Hepatocyte (in vitro differentiated cells): ENCODE results near the gene PCYT1B. TPM values are rescaled to one million over a fixed set of nuclear protein-coding genes. Genes with fewer than 3 reads are reported as not detected.

Experiments used
- DNase-seq: peaks from one replicate; pipeline ENCODE4 v3.0.0-alpha.2; 2016; ENCODE audit warnings: low spot score
- H2AFZ ChIP-seq: fragments of 200-600 bp; sonication (generic); 2 replicates; pipeline ENCODE4 v1.6.0; 2016; ENCODE audit warnings: antibody characterized with exemption, mild to moderate bottlenecking
- H3K27ac ChIP-seq: fragments of 200-600 bp; sonication (generic); 2 replicates; pipeline ENCODE4 v1.5.1; 2016; ENCODE audit warnings: mild to moderate bottlenecking
- H3K27me3 ChIP-seq: fragments of 200-600 bp; sonication (generic); 2 replicates; pipeline ENCODE4 v1.6.1; 2016
- H3K36me3 ChIP-seq: fragments of 200-600 bp; sonication (generic); replicated peaks from 2 replicates; pipeline ENCODE4 v1.5.1; 2016; ENCODE audit warnings: low read depth; ENCODE audit not compliant: insufficient read depth
- H3K4me1 ChIP-seq: fragments of 200-600 bp; sonication (generic); 2 replicates; pipeline ENCODE4 v1.5.1; 2016; ENCODE audit warnings: mild to moderate bottlenecking, moderate library complexity; ENCODE audit not compliant: insufficient read depth
- H3K4me2 ChIP-seq: fragments of 200-600 bp; sonication (generic); 2 replicates; pipeline ENCODE4 v1.6.0; 2016
- H3K4me3 ChIP-seq: fragments of 200-600 bp; sonication (generic); 2 replicates; pipeline ENCODE4 v1.5.1; 2016; ENCODE audit warnings: mild to moderate bottlenecking
- H3K79me2 ChIP-seq: fragments of 200-600 bp; sonication (generic); 2 replicates; pipeline ENCODE4 v1.6.0; 2017; ENCODE audit warnings: mild to moderate bottlenecking
- H3K9me2 ChIP-seq: fragments of 200-600 bp; sonication (generic); replicated peaks from 2 replicates; pipeline ENCODE4 v1.6.0; 2017; ENCODE audit warnings: mild to moderate bottlenecking; ENCODE audit not compliant: insufficient read depth
- H3K9me3 ChIP-seq: fragments of 200-600 bp; sonication (generic); 2 replicates; pipeline ENCODE4 v1.5.1; 2016; ENCODE audit warnings: low read depth, mild to moderate bottlenecking
- H4K20me1 ChIP-seq: fragments of 200-600 bp; sonication (generic); 2 replicates; pipeline ENCODE4 v1.6.0; 2016; ENCODE audit warnings: mild to moderate bottlenecking; ENCODE audit not compliant: insufficient read depth, poor library complexity, severe bottlenecking
- EZH2 ChIP-seq: fragments of 200-600 bp; sonication (generic); IDR thresholded peaks from 2 replicates; pipeline ENCODE4 v1.6.1; 2016; ENCODE audit warnings: antibody characterized with exemption, mild to moderate bottlenecking, borderline replicate concordance
- EZH2phosphoT487 ChIP-seq: fragments of 200-600 bp; sonication (generic); IDR thresholded peaks from one replicate; pipeline ENCODE4 v1.6.1; 2018; ENCODE audit warnings: antibody characterized with exemption, mild to moderate bottlenecking, low read depth, moderate library complexity; ENCODE audit not compliant: unreplicated experiment, severe bottlenecking
- WGBS: methylation state at CpG from one replicate; pipeline ENCODE4 v1.1.6; 2016; ENCODE audit warnings: low lambda C conversion rate; ENCODE audit errors: missing lambda C conversion rate; 5-methylcytosine and 5-hydroxymethylcytosine counted together
- polyA plus RNA-seq: library from polyadenylated mRNA; unstranded; fragments of >200 nt; fragmentation: Nextera tagmentation; extraction: Ambion mirVana; gene quantifications from 2 replicates; pipeline ENCODE4 v1.2.1, GENCODE V29; 2016
- total RNA-seq: library from RNA; depleted of rRNA; stranded (reverse); fragments of >200 nt; gene quantifications from 2 replicates; pipeline ENCODE4 v1.2.3, GENCODE V29; 2014
- TF ChIP-seq, protein P1 (sequence below): fragments of 200-600 bp; sonication (generic); IDR thresholded peaks from 2 replicates; pipeline ENCODE4 v1.5.1; 2016; ENCODE audit warnings: antibody characterized with exemption, mild to moderate bottlenecking; ENCODE audit not compliant: poor library complexity

Gene PCYT1B
- total and polyA plus RNA-seq, 2 experiments from 2014 or later: 7.8 to 17.1 TPM

DNA sequence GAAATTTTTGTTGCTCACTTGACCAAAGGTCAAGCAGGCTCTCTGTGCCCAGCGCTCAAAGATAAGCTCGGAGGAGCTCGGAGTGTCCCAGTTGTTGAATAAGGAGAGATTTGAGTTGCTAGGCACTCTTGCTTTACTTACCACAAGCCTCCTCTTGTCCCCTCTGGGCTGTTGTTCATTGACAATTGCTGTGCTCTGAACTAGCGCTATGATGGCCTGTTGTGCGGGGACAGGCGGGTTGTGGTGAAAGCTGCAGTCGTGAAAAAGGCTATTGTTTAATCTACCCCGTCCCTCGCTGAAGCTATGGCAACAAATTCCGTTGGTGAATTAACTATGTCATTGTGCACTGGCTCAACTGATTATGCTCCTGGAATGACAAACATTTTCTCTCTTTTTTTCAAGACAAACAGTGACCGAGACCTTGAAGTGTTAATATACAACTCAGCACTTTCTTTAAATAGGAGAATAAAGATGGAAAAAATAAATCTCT, 25.6 kb upstream of the PCYT1B start:
- H3K79me2 ChIP-seq: peaks cover 10% of the 10 kb centered on the region
- no peak overlapping the region for H2AFZ ChIP-seq
- H3K4me3 ChIP-seq: no peak overlapping the region
- H4K20me1 ChIP-seq: no peaks in the 10 kb centered on the region
- no peaks in the 10 kb centered on the region for H3K9me2 ChIP-seq
- H3K4me2 ChIP-seq: peak overlapping the region; percentile 64
- H3K9me3 ChIP-seq: no peaks in the 10 kb centered on the region
- no peak for TF ChIP-seq EZH2
- TF ChIP-seq, protein P1, sequence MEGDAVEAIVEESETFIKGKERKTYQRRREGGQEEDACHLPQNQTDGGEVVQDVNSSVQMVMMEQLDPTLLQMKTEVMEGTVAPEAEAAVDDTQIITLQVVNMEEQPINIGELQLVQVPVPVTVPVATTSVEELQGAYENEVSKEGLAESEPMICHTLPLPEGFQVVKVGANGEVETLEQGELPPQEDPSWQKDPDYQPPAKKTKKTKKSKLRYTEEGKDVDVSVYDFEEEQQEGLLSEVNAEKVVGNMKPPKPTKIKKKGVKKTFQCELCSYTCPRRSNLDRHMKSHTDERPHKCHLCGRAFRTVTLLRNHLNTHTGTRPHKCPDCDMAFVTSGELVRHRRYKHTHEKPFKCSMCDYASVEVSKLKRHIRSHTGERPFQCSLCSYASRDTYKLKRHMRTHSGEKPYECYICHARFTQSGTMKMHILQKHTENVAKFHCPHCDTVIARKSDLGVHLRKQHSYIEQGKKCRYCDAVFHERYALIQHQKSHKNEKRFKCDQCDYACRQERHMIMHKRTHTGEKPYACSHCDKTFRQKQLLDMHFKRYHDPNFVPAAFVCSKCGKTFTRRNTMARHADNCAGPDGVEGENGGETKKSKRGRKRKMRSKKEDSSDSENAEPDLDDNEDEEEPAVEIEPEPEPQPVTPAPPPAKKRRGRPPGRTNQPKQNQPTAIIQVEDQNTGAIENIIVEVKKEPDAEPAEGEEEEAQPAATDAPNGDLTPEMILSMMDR: no peak
- no peak for TF ChIP-seq EZH2phosphoT487
- no peaks in the 10 kb centered on the region for H3K4me1 ChIP-seq
- peak overlapping the region; percentile 80 for H3K27ac ChIP-seq
- peak; percentile 69 for DNase-seq
- no peaks in the 10 kb centered on the region for H3K27me3 ChIP-seq
- H3K36me3 ChIP-seq: no peaks in the 10 kb centered on the region
- WGBS: 33% methylated on average over 11 of the region's 11 CpGs

DNA sequence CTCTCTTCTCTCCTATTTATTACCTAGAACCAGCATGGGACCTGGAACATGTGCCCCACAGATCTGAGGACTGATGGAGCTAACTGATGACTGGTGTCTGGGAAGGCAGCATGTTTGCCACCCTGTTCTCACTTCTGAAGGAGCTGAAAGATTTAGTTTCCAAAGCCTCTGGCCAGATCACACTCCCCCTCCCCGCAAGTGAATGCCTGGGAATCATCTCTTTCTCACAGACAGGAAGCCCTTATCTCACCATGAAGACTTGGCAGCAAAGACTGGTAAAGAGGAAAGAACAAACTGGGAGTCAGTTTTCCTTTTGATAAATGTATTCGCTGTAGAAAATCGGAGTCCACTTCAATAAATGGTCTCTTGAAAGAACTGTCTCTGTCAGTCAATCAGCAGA, 21.0 kb upstream of the PCYT1B start:
- H3K79me2 ChIP-seq: peaks cover 15% of the 10 kb centered on the region
- no peaks in the 10 kb centered on the region for H3K9me2 ChIP-seq
- no peak overlapping the region for H2AFZ ChIP-seq
- H3K36me3 ChIP-seq: no peaks in the 10 kb centered on the region
- no peak for DNase-seq
- no peaks in the 10 kb centered on the region for H4K20me1 ChIP-seq
- no peaks in the 10 kb centered on the region for H3K4me1 ChIP-seq
- no peak overlapping the region for H3K4me3 ChIP-seq
- H3K9me3 ChIP-seq: no peaks in the 10 kb centered on the region
- 39% methylated on average over 3 of the region's 3 CpGs for WGBS
- no peaks in the 10 kb centered on the region for H3K27me3 ChIP-seq
- no peak overlapping the region for H3K27ac ChIP-seq
- peak overlapping the region; percentile 32 for H3K4me2 ChIP-seq
- no peak for TF ChIP-seq EZH2
- no peak for TF ChIP-seq EZH2phosphoT487
- TF ChIP-seq, protein P1: no peak

DNA sequence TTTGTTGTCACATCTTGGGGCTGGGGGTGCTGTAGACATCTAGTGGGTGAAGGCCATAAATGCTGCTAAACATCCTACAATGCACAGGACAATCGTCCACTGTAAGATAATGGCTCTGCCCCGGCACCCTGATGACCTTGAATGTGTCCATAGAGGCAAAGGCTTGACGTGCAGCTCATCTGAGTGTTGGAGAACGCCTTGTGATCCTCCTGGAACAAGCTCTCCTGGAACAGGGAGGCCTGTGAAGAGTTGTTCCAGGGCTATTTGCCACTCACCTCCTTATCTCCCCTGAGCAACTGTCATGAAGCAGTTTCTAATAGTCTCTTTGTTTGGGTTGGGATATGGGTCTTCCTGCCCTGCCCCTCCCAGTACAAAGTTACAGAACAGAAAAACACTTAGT, 15.2 kb upstream of the PCYT1B start:
- no peak for TF ChIP-seq EZH2phosphoT487
- TF ChIP-seq EZH2: no peak
- no peaks in the 10 kb centered on the region for H3K9me2 ChIP-seq
- peak; percentile 35 for DNase-seq
- peak overlapping the region; percentile 8 for H2AFZ ChIP-seq
- H3K4me1 ChIP-seq: peaks cover 20% of the 10 kb centered on the region
- H3K9me3 ChIP-seq: no peaks in the 10 kb centered on the region
- H3K4me2 ChIP-seq: peak overlapping the region; percentile 53
- H3K79me2 ChIP-seq: peaks cover 4% of the 10 kb centered on the region
- H3K27ac ChIP-seq: peak overlapping the region; percentile 83
- no peaks in the 10 kb centered on the region for H3K36me3 ChIP-seq
- no peak overlapping the region for H3K4me3 ChIP-seq
- no peaks in the 10 kb centered on the region for H4K20me1 ChIP-seq
- 52% methylated on average over 4 of the region's 4 CpGs for WGBS
- H3K27me3 ChIP-seq: no peaks in the 10 kb centered on the region

DNA sequence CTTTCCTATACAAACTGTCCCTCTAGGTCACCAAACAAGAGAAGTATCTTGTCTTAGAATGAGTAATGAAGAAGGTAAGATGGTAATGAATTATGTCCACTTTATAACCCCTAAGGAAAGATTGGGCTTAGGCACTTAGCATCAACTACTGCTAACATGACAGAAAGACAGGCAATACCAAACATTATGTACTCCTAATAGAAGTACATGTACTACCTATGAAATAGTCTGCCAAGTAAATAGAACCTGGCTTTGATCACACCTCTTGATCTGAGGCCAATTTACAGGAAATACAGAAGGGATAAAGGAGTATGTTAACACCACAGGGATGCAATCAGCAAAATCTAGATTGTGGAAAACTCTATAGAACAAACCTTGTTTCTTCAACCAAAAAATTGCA, 14.1 kb upstream of the PCYT1B start:
- H3K79me2 ChIP-seq: peaks cover 4% of the 10 kb centered on the region
- H3K4me2 ChIP-seq: no peak overlapping the region
- H3K9me2 ChIP-seq: no peaks in the 10 kb centered on the region
- H3K4me3 ChIP-seq: no peak overlapping the region
- no peaks in the 10 kb centered on the region for H3K9me3 ChIP-seq
- TF ChIP-seq, protein P1: no peak
- TF ChIP-seq EZH2phosphoT487: no peak
- peaks cover 26% of the 10 kb centered on the region for H3K4me1 ChIP-seq
- H3K27me3 ChIP-seq: no peaks in the 10 kb centered on the region
- peak overlapping the region; percentile 83 for H3K27ac ChIP-seq
- no peak overlapping the region for H2AFZ ChIP-seq
- DNase-seq: no peak
- no peaks in the 10 kb centered on the region for H3K36me3 ChIP-seq
- no peaks in the 10 kb centered on the region for H4K20me1 ChIP-seq
